CD4-positive, alpha-beta T cell (primary cell): ENCODE measurements around the gene WFIKKN1. TPM values are rescaled to one million over a fixed set of nuclear protein-coding genes. Genes with fewer than 3 reads are reported as not detected.

Experiments
- ATAC-seq: fragments of 200-7000 bp; cut with Tn5 transposase; one replicate; pipeline ENCODE4 v1.10.0; 2022; ENCODE audit warnings: mild to moderate bottlenecking; ENCODE audit not compliant: poor library complexity
- CTCF ChIA-PET: fragments of 350-600 bp; sonication (Branson Sonifier 250); formaldehyde crosslinking; loops from one replicate; lab custom pipeline; 2021; ENCODE audit warnings: antibody characterized with exemption, inconsistent platforms; lab: Charles Lee
- POLR2A ChIA-PET: fragments of 350-600 bp; sonication (Branson Sonifier 250); formaldehyde crosslinking; loops from one replicate; lab custom pipeline; 2021; ENCODE audit warnings: antibody characterized with exemption, inconsistent platforms; lab: Charles Lee
- DNase-seq, 14 experiments: peaks; one replicate each; pipeline ENCODE4 v3.0.0-alpha.2; 2013 to 2020; ENCODE audit warnings: mixed read lengths in 2 of 14
- H3K27ac ChIP-seq, 2 donors: one replicate each; pipeline versions ENCODE4 v1.5.1 to v1.7.0; 2013; ENCODE audit warnings: low read length in 2 of 2, low read depth in 1 of 2, mild to moderate bottlenecking in 1 of 2
- H3K27me3 ChIP-seq, 2 experiments: 1 replicate in 1 of 2; 2 replicates in 1 of 2; pipeline versions ENCODE4 v1.6.1 to v1.7.0; 2013; ENCODE audit warnings: low read length in 2 of 2, control low read depth in 1 of 2, mild to moderate bottlenecking in 1 of 2, moderate library complexity in 1 of 2; ENCODE audit not compliant: insufficient read depth in 2 of 2, control insufficient read depth in 1 of 2
- H3K36me3 ChIP-seq: one replicate; pipeline ENCODE4 v1.6.1; 2013; ENCODE audit warnings: low read length, control low read depth; ENCODE audit not compliant: insufficient read depth
- H3K4me1 ChIP-seq: one replicate; pipeline ENCODE4 v1.6.1; 2013; ENCODE audit warnings: low read length, control low read depth; ENCODE audit not compliant: insufficient read depth
- H3K4me3 ChIP-seq: one replicate; pipeline ENCODE4 v1.5.1; 2013; ENCODE audit warnings: mild to moderate bottlenecking, low read length, moderate library complexity
- H3K9me3 ChIP-seq, 2 experiments: 1 replicate in 1 of 2; 2 replicates in 1 of 2; pipeline versions ENCODE4 v1.6.1 to v1.7.0; 2013; ENCODE audit warnings: low read length in 2 of 2, mild to moderate bottlenecking in 2 of 2, control low read depth in 1 of 2, moderate library complexity in 1 of 2; ENCODE audit not compliant: control insufficient read depth in 1 of 2, insufficient read depth in 1 of 2
- H3K27ac Mint-ChIP-seq: one replicate; pipeline ENCODE4 v1.8.0; 2020; ENCODE audit warnings: mixed read lengths
- H3K27me3 Mint-ChIP-seq: one replicate; pipeline ENCODE4 v1.8.0; 2021; ENCODE audit warnings: mixed read lengths
- H3K36me3 Mint-ChIP-seq: one replicate; pipeline ENCODE4 v1.8.0; 2021; ENCODE audit warnings: low read depth, mixed read lengths
- H3K4me1 Mint-ChIP-seq: one replicate; pipeline ENCODE4 v1.8.0; 2021; ENCODE audit warnings: low read depth, mixed read lengths
- H3K4me3 Mint-ChIP-seq: one replicate; pipeline ENCODE4 v1.8.0; 2020; ENCODE audit warnings: mild to moderate bottlenecking, mixed read lengths
- H3K9me3 Mint-ChIP-seq: one replicate; pipeline ENCODE4 v1.8.0; 2020; ENCODE audit warnings: mixed read lengths
- CTCF ChIP-seq: fragments of 200-600 bp; IDR thresholded peaks from one replicate; pipeline ENCODE4 v1.8.0; 2022; ENCODE audit warnings: antibody characterized with exemption, mild to moderate bottlenecking
- intact Hi-C, 2 experiments: fragments of 100-400 bp; cut with DNase I in 1 of 2; cut with micrococcal nuclease in 1 of 2; formaldehyde crosslinking; loops; one replicate each; pipeline versions ENCODE4 v1.15.1 to v1.9.0; 2023 to 2025; cut with DNase I, micrococcal nuclease
- total RNA-seq, 174 experiments: library from RNA in 2 of 174; stranded (reverse) in 2 of 174; gene quantifications; one replicate each; pipeline ENCODE4 v1.2.3 and lab custom pipeline; 2021 to 2026

The WFIKKN1 gene
- total RNA-seq, 2 experiments from 2014 or later, result 0.64 to 0.99 TPM

- Histone ChIP-seq H3K36me3 (no peaks in the 10 kb centered on the region), H3K4me1 (peaks cover 38% of the 10 kb centered on the region), H3K4me3 (no peak overlapping the region), H3K27me3 (no peaks in the 10 kb centered on the region), H3K9me3 (no peaks in the 10 kb centered on the region), H3K27ac (no peak overlapping the region)
- CTCF ChIA-PET, result interaction anchor here (1.2 to 1.3 kb wide), 2 partner anchors 11 to 29 kb away, joined by 3 to 6 read pairs; partner anchors contain the start of gene METTL26
- ATAC-seq (no peak), DNase-seq (no peak)
- Mint-ChIP-seq H3K27me3 (no peaks in the 10 kb centered on the region), H3K4me3 (no peak overlapping the region), H3K4me1 (no peaks in the 10 kb centered on the region), H3K9me3 (no peaks in the 10 kb centered on the region), H3K27ac (no peak overlapping the region), H3K36me3 (no peaks in the 10 kb centered on the region)
- intact Hi-C loops, result no loop called here
- no peak for TF ChIP-seq CTCF
- POLR2A ChIA-PET, result interaction anchor here (1.1 to 2.0 kb wide), 4 partner anchors 11 to 48 kb away, joined by 4 to 8 read pairs (median 6); partner anchors contain the start of genes METTL26, RHBDL1 and RHOT2
These were observed 16.6 kb downstream of the WFIKKN1 start for GRCh38 chr16:647173-647902.

- peak; percentile 17 for TF ChIP-seq CTCF
- CTCF ChIA-PET, result interaction anchor here (1.0 to 1.3 kb wide), 3 partner anchors 12 to 69 kb away, joined by 3 to 6 read pairs (median 3); partner anchors contain the start of gene METTL26
- peak overlapping the region; percentile 81 for H3K4me3 Mint-ChIP-seq
- H3K36me3 Mint-ChIP-seq, result no peaks in the 10 kb centered on the region
- DNase-seq (peak in 5 of 14 experiments; percentile 24 to 66 (median 32)), ATAC-seq (no peak)
- H3K27ac ChIP-seq, result peak overlapping the region; percentile 79 to 80
- H3K4me1 ChIP-seq, result peaks cover 30% of the 10 kb centered on the region
- H3K4me3 ChIP-seq, result peak overlapping the region; percentile 64
- H3K27ac Mint-ChIP-seq, result peak overlapping the region; percentile 66
- intact Hi-C loops, result no loop called here
- no peaks in the 10 kb centered on the region for H3K36me3 ChIP-seq
- H3K9me3 Mint-ChIP-seq, result no peaks in the 10 kb centered on the region
- POLR2A ChIA-PET, result interaction anchor here (1.1 to 2.0 kb wide), 4 partner anchors 12 to 47 kb away, joined by 4 to 8 read pairs (median 6); partner anchors contain the start of genes METTL26, RHBDL1 and RHOT2
- H3K27me3 Mint-ChIP-seq, result no peaks in the 10 kb centered on the region
- H3K27me3 ChIP-seq, result no peaks in the 10 kb centered on the region
- no peaks in the 10 kb centered on the region for H3K4me1 Mint-ChIP-seq
- H3K9me3 ChIP-seq, result no peaks in the 10 kb centered on the region
These were observed 17.4 kb downstream of the WFIKKN1 start for GRCh38 chr16:648071-648780.

GRCh38 chr16:648781-649589 is 18.2 kb downstream of the WFIKKN1 start, which contains the start of gene WDR90:
Gene WDR90 (plus strand): TSS chr16:649365. CDS start chr16:649417, 52 bp downstream.
- DNase-seq, result peak; percentile 83 to 96 (median 90)
- Histone ChIP-seq H3K4me1 (peaks cover 29% of the 10 kb centered on the region), H3K27ac (peak within 1 kb of the TSS; percentile 79 to 80), H3K36me3 (no peaks in the 10 kb centered on the region), H3K4me3 (peak within 1 kb of the TSS; percentile 64), H3K9me3 (no peaks in the 10 kb centered on the region), H3K27me3 (no peaks in the 10 kb centered on the region)
- Mint-ChIP-seq H3K4me3 (peak within 1 kb of the TSS; percentile 82), H3K27me3 (no peaks in the 10 kb centered on the region), H3K9me3 (no peaks in the 10 kb centered on the region), H3K4me1 (no peaks in the 10 kb centered on the region), H3K27ac (peak within 1 kb of the TSS; percentile 66), H3K36me3 (no peaks in the 10 kb centered on the region)
- no peak for TF ChIP-seq CTCF
- ChIA-PET POLR2A (interaction anchor here (1.0 to 2.0 kb wide), 7 partner anchors 10 to 47 kb away, joined by 4 to 15 read pairs (median 5); partner anchors contain the start of genes METTL26, RHBDL1, STUB1 and WDR24), CTCF (interaction anchor here (1.0 to 1.3 kb wide), 4 partner anchors 13 to 70 kb away, joined by 3 to 6 read pairs (median 4); partner anchors contain the start of gene METTL26)
- intact Hi-C loops, result no loop called here
- peak; percentile 97 for ATAC-seq
